GM18517 (cell line): ENCODE data around the gene NKD1.

Source experiments
- ATAC-seq: cut with Tn5 transposase; IDR thresholded peaks from one replicate; pipeline ENCODE4 v1.9.1; 2021; ENCODE audit warnings: mild to moderate bottlenecking, moderate library complexity; ENCODE audit not compliant: unreplicated experiment

The NKD1 gene

DNA sequence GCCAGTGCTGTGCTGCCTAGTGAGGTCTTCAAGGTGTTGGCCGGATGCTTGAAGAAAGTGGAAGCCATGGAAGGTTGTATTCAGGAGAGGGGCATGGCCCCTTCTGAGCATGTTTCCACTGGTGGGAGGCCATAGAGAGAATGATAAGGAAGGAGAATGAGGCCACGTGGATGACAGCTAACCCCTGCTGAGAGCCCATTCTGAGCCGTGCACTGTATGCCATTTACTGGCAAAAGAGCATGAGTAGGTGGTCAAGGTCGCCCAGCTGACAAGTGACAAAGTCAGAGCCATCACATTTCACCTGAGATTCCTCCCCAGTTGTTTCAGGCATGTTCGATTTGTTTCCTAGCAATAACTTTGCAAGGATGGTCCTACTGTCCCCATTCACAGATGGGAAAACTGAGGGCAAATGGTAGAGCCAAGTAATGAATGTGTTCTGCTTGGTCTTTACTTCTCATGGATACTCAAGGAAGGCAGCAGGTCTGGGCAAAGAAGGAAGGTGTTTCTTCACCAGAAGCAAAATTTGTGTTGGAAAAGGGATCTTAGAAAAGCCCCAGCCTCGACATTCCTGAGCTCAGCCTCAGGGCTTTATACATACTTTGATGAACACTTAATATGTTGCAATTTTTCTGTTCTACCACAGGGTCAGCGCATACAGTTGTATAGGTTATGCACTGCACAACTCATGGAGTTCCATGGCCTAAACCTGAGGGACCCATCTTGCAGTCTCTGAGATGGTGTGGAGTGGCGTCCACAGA is 10.5 kb upstream of the NKD1 start:
- ATAC-seq: no peak

DNA sequence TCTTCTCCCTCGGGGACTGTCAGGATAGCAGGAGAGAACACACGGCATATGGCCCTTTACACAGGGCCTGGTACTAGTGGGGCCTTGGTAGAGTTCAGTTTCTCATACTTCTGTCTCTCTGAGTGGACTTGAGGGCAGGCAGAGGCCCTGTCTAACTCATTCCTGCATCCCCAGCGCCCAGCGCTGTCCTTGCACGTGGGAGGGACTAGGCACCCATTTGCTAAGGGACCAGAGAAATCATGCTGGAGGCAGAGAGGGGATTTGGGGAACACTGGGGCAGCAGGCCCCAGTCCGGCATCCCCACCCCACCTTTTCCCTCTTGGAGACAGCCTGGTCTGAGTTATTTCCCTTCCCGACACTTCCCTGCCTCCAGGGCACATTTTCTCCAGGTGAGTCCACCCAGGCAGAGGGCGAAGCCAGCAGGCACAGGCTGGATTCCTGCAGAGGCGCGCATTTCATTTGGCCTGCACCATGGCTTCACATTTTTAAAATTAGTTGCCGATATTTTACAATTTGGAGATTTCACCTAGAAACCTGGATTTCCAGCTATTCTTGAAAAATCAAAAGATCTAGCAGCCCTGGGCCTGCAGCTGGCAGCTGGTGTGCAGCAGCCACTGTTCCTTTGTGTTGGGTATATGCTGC is 9.7 kb upstream of the NKD1 start:
- no peak for ATAC-seq

DNA sequence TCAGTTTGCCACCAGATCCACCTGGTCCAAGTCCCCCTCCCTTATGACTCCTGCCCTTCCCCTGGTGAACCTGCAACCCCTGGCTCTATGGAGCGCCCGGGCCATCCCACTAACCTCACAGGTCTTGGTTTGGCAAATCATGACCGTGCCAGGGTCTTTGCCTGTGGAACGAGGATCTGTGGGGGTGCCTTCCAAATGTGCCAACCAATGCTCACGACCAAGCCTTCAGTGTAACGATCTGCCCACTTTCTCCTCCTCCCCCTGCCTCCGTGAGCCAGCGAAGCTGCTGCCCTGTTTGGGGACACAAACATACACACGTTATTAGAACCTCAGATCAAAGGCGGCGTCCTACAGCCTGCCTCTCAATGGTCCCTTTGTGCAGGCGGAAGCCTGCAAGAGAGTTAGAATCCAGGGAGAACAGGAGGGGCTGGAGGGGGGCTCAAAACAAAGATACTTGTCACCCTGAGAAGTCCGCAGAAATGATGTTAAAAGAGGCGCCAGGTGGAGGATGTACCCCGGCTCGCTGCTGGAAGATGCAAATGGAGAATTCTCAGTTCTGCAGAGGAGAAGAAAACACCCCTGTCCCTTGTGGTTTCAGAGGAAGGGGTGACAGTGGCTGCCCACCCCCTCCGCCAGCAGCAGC is 9.0 kb upstream of the NKD1 start:
- no peak for ATAC-seq

DNA sequence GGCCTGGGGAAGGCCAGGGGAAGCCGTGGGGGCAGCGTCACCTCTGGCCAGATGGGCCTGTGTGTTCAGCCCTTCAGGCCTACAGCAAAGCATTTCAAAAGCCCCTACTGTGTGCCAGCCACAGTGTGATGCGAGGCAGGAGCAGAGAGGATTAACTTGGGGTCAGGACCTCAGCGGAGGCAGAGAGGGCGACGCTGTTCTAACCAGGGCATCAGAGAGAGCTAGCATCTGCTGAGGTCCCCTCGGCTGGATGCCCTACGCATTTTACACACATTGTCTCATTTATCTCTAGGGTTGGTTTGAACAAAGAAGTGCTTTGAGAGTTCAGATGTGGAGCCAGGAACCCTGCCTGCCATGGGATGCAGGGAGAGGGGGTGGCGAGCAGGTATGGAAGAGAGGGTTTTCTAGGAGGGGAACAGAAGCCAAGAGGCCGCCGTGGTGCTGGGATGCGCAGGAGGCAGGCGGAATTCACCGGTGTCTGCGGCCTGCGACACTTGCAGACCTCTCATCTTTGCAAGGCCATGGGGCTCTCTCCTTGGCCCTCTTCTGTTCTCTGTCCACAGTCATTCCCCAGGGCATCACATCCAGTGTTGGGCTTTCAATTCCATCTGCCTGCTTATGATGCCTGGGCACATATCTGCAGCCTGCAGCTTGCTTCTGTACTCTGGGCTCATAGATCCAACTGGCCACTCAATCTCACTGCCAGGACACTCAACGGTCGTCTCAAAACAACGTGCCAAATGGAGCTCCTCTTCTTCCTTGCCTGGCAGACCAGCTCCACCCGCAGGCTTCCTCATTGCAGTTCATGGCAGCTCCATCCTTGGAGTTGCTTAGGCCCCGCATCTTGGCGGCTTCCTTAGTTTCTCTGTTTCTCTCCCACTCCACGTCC is 8.1 kb upstream of the NKD1 start:
- ATAC-seq: no peak

DNA sequence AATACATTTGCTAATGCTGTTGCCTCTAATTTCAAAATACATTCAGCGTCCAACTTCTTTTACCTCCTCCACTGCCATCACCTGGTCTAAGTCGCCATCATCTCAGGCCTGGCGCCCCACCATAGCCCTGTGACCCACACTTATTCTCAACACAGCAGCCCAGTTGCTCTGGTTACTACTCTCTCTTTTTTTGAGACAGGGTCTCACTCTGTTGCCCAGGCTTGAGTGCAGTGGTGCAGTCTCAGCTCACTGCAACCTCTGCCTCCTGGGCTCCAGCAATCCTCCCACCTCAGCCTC is 7.5 kb upstream of the NKD1 start:
- ATAC-seq: no peak

DNA sequence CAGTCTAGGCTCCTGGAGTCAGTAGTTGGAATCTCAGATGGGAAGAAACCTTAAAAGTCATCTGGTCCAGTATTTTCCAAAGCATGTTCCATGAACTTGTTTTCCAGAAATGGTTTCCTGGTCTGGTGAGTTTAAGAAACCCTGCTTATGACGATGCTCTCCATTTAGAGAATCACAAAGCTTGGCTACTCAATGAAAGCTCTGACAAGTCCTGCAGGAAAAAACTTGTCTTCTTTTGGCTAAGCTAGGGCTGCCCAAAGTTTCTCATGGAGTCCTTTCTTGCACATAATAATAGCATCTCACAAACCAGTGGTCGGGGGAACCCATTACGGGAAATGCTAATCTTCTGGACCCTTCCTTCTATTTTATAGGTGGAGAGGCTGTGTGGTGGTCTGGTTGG is 5.5 kb upstream of the NKD1 start:
- ATAC-seq: no peak

DNA sequence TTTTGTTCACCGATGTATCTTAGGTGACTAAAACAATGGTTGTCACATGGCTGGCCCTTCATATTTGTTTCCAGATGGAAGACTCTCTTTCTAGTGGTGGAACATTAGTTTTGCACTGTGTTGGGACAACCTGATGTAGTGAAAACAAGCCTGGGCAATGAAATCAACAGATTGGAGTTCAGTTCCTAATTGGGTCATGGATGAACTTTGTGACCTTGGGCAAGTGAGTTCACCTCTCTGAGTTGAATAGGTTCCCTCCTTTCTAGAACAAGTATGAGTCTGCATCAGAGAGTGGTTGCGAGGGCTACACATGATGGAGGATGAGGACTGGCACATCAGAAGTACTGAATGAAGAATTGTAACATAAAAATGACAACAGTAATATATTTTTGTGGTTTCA is 2.1 kb upstream of the NKD1 start:
- ATAC-seq: no peak

DNA sequence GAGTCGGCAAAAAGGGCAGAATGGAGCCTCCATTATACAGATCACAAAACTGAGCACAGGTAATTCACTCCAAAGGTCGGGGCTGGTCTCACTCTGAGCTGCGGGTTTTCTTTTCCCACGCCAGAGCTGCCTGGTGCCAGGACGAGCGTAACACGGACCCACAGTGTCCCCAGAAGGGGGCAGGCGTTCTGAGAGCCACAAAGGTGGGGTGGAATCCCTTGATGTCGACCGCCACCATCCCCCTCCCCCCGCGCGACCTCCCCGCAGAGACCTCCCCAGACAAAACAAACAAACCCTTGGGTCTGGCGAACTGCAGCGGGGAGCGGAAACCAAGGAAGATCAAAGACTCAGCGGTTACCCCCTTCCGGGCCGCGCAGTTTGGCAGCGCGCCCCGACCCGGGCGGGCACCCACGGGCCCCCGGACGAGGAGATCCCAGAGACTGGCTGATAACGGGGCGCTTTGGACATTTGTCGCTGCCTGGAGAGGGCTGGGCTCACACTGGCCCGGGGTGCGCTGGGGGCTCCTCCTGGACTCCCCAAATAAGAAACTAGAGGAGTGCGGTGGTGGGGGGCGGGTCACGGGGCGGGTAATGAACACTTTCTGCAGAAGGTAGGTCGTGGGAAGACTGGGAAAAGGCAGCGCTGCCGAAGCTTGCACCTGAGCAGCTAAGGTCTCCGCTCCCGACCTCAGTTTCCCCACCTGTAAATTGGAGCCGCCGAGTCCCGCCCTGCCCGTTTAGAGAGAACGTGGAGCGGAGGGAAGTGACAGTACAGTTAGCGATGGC is 664 bp upstream of the NKD1 start:
- peak; percentile 4 for ATAC-seq

DNA sequence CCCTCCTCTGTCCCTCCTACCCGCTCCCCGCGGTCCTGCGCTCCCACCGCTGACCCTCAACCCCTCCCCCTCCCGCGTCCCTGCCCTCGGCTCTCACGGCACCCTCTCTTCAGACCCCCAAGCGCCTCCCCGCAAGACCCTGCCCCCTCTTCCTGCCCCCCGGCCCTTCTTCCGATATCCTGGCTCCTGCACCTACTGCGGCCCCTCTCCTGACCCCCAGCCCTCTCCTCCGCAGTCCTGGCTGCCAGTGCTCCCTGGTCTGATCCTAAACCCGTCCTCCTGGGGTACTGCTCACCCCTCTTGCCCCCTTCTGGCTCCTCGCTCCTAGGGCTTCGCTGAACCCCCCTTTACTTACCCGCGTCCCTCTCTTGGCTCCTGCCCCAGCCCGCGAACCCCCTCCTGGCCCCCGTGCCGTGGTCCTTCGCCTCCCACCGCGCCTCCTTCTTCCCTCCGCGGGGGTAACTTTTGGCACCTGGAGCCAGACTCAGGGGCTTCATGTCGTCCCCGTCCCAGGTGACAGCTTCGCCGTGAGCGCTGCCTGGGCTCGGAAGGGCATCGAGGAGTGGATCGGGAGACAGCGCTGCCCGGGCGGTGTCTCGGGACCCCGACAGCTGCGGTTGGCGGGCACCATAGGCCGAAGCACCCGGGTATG is 839 bp downstream of the NKD1 start:
- no peak for ATAC-seq

DNA sequence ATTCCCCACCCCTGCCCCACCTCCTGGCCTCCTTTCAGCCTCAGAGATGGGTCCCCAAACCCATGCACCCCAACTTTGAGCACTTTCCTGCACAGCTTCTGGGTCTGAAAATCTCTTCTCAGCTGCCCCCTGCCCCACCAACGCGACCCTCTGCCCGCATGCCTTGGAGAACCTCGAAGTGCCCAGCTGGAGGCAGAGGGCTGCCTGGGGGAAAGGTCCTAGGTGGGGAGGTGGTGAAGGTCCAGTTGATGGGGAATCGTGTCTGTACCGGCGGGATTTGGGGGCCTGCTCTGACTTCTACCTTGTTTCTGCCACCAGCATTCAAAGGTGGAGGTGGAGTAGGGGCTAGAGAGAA is 1.3 kb downstream of the NKD1 start:
- ATAC-seq: no peak

DNA sequence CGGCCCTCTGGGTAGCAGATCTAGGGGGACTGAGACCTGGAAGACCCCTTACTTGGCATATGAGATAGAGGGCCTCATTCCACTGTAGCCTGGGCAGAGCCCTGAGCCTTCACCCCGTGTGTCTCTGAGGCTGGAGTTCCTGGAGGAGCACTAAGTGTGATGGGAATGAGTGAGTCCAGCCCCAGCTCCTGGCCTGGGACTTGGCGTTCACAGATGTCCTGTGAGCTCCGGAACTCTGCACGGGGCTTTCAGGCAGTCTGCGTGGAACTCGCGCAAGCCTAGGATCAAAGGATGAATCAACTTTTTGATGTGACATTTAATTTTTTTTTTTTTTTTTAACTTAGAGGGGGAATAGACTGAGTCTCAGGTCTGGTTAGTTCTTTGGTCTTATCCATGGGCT is 1.8 kb downstream of the NKD1 start:
- ATAC-seq: no peak

GRCh38 chr16:50550866-50551641 is 2.9 kb downstream of the NKD1 start:
- no peak for ATAC-seq

DNA sequence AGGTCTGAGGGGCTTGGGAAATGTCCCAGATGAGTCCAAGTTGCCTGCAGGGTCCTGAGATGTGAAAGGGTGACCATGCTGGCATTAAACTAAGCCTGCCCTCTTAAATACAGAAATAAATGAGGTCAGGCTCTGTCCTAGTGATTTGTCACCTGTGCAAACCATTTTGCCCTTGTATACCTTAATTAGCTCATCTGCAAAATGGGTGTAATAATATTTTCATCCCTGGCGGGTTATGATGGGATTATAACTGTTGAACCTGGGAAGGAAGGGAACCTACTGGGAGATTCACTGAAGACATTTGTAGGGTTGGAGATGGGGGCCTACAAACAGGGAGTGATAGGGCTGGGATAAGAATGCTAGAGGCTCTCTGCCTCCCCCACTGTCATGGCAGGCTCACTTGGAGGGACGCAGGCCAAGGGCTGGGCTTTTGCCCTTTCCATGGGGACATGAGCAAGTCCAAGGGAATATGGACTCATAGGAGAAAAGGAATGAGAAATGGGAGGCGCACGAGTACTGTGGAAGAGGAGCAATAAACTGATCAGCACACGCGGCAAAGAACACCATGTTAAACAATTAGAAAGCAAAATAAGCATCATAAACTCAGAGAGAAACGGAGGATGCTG is 4.4 kb downstream of the NKD1 start:
- no peak for ATAC-seq

- no peak for ATAC-seq
Observed at GRCh38 chr16:50553182-50553710, 5.0 kb downstream of the NKD1 start.

- ATAC-seq: no peak
Observed at GRCh38 chr16:50553731-50554360, 5.7 kb downstream of the NKD1 start.

DNA sequence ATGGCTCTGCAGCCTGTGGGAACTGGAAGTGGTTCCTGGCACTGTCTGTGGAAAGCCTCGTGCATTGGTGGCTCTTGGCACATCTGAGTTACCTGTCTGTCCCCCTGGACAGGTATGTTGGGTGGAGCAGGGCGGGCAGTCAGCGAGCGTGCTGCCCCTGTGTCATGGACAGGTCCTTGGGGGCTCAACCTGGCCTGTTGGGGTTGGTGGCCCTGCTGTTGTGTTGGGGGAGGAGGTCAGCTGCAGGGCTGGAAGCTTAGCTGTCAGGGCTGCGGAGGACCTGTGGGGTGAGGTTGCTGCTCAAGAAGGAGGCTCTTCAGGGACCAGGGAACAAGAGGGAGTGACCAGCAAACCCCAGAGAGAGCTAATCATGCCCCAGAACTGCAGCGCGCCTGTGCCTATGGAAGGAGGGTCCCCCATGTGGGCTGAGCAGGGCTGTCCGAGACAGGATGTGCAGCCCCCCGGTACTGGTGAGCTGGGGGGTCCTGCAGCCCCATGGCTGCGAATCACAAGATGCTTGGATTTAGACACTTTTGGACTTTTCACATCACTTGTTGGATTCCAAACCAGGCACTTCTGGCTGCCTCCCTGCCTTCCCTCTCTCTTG is 7.2 kb downstream of the NKD1 start:
- no peak for ATAC-seq

GRCh38 chr16:50555952-50556673 is 7.9 kb downstream of the NKD1 start:
- no peak for ATAC-seq
